Measurements from ENCODE around the gene MYH7B.

Gene MYH7B

GRCh38 chr20:34983995-34984735 lies 28.5 kb downstream of the MYH7B start:
- DNase-seq (ENCODE audit: low read depth, low spot score) = no peak
- in situ Hi-C loops (cut with HindIII; ENCODE audit: low sequenced_read_pairs) = no loop called here
- no peak for TF ChIP-seq CTCF (IDR thresholded peaks at IDR 0.05; ENCODE audit: low read depth, low read length)
- H3K4me3 ChIP-seq (ENCODE audit: low read depth, low read length) = no peak overlapping the region

GRCh38 chr20:34984756-34985261 lies 29.1 kb downstream of the MYH7B start:
- in situ Hi-C loops (cut with HindIII; ENCODE audit: low sequenced_read_pairs) = no loop called here
- no peak for TF ChIP-seq CTCF (IDR thresholded peaks at IDR 0.05; ENCODE audit: low read depth, low read length)

GRCh38 chr20:34985461-34986310 lies 30.0 kb downstream of the MYH7B start:
- in situ Hi-C loops (cut with HindIII; ENCODE audit: low sequenced_read_pairs) = no loop called here
- DNase-seq (ENCODE audit: low read depth, low spot score) = no peak
- no peak for TF ChIP-seq CTCF (IDR thresholded peaks at IDR 0.05; ENCODE audit: low read depth, low read length)
- H3K4me3 ChIP-seq (ENCODE audit: low read depth, low read length) = no peak overlapping the region

More at GRCh38 chr20:34984756-34985261, 29.1 kb downstream of the MYH7B start:
- H3K4me3 ChIP-seq (ENCODE audit: low read depth, low read length) = no peak overlapping the region
- no peak for DNase-seq (ENCODE audit: low read depth, low spot score)

GRCh38 chr20:34986311-34987287 lies 30.9 kb downstream of the MYH7B start:
- no peak for DNase-seq (ENCODE audit: low read depth, low spot score)
- in situ Hi-C loops (cut with HindIII; ENCODE audit: low sequenced_read_pairs) = no loop called here
- TF ChIP-seq CTCF (IDR thresholded peaks at IDR 0.05; ENCODE audit: low read depth, low read length) = no peak
- H3K4me3 ChIP-seq (ENCODE audit: low read depth, low read length) = no peak overlapping the region

GRCh38 chr20:34987288-34988190 lies 31.9 kb downstream of the MYH7B start:
- no peak for TF ChIP-seq CTCF (IDR thresholded peaks at IDR 0.05; ENCODE audit: low read depth, low read length)
- in situ Hi-C loops (cut with HindIII; ENCODE audit: low sequenced_read_pairs) = no loop called here
- no peak overlapping the region for H3K4me3 ChIP-seq (ENCODE audit: low read depth, low read length)
- no peak for DNase-seq (ENCODE audit: low read depth, low spot score)
